DMS53 treated with DMSO at 0.1 percent for 48 hours (cell line): ENCODE results near the gene COBL.

Experiments used
- DNase-seq: peaks from one replicate; lab custom pipeline; 2025; ENCODE audit not compliant: unreplicated experiment; lab: John Stamatoyannopoulos, UW

The COBL gene

GRCh38 chr7:51062222-51062987, 254.2 kb downstream of the COBL start:
- no peak for DNase-seq

- no peak for DNase-seq
These were observed 256.1 kb downstream of the COBL start for GRCh38 chr7:51060536-51060935.

GRCh38 chr7:51059504-51060142, 257.0 kb downstream of the COBL start:
- DNase-seq: no peak

GRCh38 chr7:51058764-51059163, 257.8 kb downstream of the COBL start:
- DNase-seq: no peak

- DNase-seq: no peak
These were observed 261.4 kb downstream of the COBL start for GRCh38 chr7:51055039-51055840.

- no peak for DNase-seq
These were observed 262.4 kb downstream of the COBL start for GRCh38 chr7:51054231-51054630.

- no peak for DNase-seq
These were observed 263.3 kb downstream of the COBL start for GRCh38 chr7:51053160-51053925.

GRCh38 chr7:51046482-51046881, 270.1 kb downstream of the COBL start:
- DNase-seq: no peak

- DNase-seq: no peak
These were observed 270.5 kb downstream of the COBL start for GRCh38 chr7:51046103-51046466.

GRCh38 chr7:51045319-51046102, 271.1 kb downstream of the COBL start:
- DNase-seq: no peak

- DNase-seq: no peak
These were observed 273.1 kb downstream of the COBL start for GRCh38 chr7:51043461-51043860.

- no peak for DNase-seq
These were observed 275.8 kb downstream of the COBL start for GRCh38 chr7:51040787-51041186.

GRCh38 chr7:51038573-51038972, 278.0 kb downstream of the COBL start:
- DNase-seq: no peak

- DNase-seq: no peak
These were observed 280.9 kb downstream of the COBL start for GRCh38 chr7:51035716-51036115.

GRCh38 chr7:51034521-51035264, 281.9 kb downstream of the COBL start:
- DNase-seq: no peak

- no peak for DNase-seq
These were observed 282.7 kb downstream of the COBL start for GRCh38 chr7:51033727-51034520.

- no peak for DNase-seq
These were observed 284.7 kb downstream of the COBL start for GRCh38 chr7:51031791-51032515.

- DNase-seq: no peak
These were observed 285.4 kb downstream of the COBL start for GRCh38 chr7:51031216-51031615.
